CD4-positive, alpha-beta T cell treated with Interferon gamma for 1 hour (primary cell): Measurements from ENCODE around the gene MDH1.

Source experiments
- DNase-seq: peaks from one replicate; pipeline ENCODE4 v3.0.0-alpha.2; 2020

The MDH1 gene

GRCh38 chr2:63639344-63639743 lies 50.6 kb downstream of the MDH1 start:
- DNase-seq, result no peak

DNA sequence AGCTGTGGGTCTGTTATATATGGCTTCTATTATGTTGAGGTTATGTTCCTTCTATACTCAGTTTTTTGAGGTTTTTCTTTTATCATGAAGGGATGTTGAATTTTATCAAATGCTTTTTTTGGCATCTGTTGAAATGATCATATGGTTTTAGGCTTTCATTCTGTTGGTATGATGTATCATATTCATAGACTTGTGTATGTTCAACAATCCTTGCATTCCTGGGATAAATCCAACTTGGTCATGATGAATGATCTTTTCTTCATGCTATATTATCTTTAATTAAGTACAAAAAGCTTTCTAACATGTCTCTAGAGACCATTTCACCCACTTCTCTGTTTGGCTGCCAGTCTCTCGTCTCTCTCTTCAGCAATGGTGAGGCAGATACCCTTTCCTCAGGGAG lies 54.2 kb downstream of the MDH1 start:
- DNase-seq, result no peak

- no peak for DNase-seq
These were observed 54.7 kb downstream of the MDH1 start for GRCh38 chr2:63643486-63643885.

- DNase-seq, result no peak
These were observed 59.9 kb downstream of the MDH1 start for GRCh38 chr2:63648632-63649031.

DNA sequence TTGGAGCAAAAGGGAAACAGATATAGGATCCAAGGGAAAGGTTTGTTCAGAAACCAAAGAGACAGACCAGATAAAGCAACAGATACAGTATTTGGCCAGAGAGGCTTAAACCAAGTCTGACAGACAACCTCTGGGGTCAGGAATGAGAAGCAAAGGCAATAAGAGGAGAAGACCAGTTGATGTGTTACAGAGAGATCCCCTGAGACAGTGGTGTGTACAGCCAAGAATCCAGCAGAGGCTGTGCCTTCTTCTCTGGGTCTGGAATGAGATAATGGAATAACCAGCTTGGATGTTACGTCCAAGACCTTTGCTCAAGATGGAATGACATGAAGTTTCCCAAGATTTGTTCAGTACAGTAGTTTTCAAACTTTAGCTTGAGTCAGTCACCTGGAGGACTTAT lies 61.1 kb downstream of the MDH1 start:
- no peak for DNase-seq

GRCh38 chr2:63650756-63651155 lies 62.0 kb downstream of the MDH1 start:
- DNase-seq, result no peak

GRCh38 chr2:63651356-63651755 lies 62.6 kb downstream of the MDH1 start:
- no peak for DNase-seq

- DNase-seq, result no peak
These were observed 63.3 kb downstream of the MDH1 start for GRCh38 chr2:63651861-63652651.

DNA sequence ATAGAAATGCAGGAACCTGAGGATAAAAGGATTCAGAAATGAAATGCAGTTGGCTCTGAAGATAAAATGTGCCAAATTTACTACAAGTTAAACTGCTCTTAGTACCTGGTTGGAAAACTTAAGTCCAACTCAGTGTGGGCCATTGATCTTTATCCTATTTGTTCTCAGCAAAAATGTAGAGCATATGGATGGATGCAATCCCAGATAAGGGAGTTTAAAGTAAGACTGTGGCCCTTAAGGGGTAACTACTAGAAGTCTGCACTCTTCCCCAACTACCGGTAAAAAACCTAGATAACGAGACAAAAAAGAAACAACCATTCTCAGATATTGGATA lies 63.9 kb downstream of the MDH1 start:
- no peak for DNase-seq

DNA sequence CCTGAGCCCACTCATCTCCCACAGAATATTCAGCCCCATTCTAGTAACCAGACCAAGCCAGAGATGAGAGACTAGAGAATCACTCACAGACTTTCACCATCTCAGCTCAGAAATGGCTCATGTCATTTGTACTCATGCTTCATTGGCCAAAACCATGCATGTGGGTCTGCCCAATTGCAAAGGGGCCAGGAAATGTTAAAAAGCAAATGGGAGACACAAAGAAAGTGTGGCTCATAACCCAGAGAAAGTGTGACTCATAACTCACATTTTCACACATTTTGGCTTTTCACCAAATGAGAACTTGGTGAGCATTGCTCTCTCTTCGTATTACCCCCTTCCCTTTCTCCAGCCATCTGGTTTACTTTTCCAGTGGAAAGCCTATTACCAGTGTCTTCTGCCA lies 66.2 kb downstream of the MDH1 start:
- no peak for DNase-seq
